H4 (cell line): Measurements from ENCODE around the gene CSPG4. TPM values are rescaled to one million over a fixed set of nuclear protein-coding genes. Genes with fewer than 3 reads are reported as not detected.
"Not testable (repeated sequence)": the region's sequence is repeated elsewhere in the genome, so short reads cannot be mapped to it uniquely, and the experiment has no call there.

Experiments
- DNase-seq: peaks from one replicate; pipeline ENCODE4 v3.0.0-alpha.2; 2015; ENCODE audit warnings: low spot score
- total RNA-seq: library from RNA; depleted of rRNA; stranded (reverse); fragments of >200 nt; shearing (Covaris generic); gene quantifications from 2 replicates; pipeline ENCODE4 v1.2.3, GENCODE V29; 2014

The CSPG4 gene
- total RNA-seq, 1 experiment from 2014 or later: 0.14 TPM

DNA sequence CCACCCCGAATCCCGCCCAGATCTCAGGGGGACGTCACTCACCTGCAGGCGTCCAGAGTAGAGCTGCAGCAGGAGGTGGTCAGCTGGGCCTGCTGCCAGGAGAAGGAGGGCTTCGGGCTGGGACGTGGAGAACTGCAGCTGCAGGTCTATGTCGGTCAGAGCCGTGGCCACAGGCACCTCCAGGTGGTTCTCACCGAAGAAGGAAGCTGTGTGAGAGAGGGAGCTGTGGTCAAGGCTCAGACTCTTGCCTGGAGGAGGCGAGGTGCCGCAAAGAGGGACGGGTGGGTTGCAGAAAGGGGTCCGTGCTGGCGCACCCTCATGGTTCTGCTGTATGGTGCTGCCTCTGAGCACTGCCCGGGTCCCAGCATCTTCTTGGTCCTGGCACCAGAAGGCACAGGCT is 19.6 kb downstream of the CSPG4 start:
- not testable (repeated sequence) for DNase-seq

DNA sequence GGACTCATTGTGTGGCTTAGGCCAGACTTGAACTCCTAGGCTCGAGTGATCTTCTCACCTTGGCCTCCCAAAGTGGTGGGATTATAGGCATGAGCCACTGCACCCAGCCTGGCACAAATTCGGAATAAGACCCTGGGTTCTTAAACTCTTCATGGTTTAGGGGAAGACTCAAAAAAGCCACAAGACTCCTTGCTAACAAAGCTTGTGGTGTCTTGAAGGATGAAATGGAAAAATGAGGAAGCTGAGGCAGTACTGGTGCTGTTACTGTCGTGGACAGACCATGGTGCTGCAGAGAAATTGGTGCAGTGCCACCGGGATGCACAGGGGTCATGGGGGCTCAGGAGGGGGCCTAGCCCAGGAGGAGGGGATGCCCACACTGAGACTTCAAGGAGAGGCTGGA is 20.3 kb downstream of the CSPG4 start:
- DNase-seq: not testable (repeated sequence)

DNA sequence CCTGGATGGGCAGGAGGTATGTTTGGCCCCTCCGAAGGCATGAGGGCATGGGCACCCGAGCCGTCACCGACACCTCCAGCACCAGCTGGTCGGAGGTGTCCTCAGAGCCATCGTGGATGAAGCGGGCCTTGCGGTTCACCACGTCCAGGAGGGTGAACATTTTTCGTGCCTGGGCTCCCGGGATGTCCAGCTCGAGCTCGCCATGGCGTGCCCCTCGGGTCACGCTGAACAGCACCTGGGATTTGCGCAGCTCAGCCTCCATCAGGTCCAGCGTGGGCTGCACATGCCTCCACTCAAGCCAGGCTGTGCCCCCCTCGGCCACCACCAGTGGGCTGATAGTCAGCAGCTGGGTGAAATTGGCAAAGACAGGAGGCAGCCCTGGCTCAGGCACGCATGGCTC is 23.2 kb downstream of the CSPG4 start:
- DNase-seq: not testable (repeated sequence)

DNA sequence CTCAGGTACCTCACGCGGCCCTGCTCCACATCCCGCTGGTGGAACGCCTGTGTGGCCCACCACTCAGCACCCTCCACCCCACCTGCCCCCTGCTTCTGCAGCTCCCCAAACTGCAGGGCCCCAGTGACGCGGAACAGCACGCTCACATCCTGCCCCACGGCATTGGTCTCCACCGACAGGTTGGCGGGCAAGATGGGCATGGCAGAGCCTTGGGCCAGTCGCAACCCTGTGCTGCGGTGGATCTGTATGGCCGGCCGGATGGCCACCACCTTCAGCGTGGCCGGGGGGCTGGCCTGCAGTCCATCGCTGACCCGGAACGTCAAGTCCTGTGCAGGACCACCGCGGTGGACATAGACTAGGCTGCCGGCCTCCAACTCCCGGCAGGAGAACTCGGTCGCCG is 23.8 kb downstream of the CSPG4 start:
- DNase-seq: no peak

DNA sequence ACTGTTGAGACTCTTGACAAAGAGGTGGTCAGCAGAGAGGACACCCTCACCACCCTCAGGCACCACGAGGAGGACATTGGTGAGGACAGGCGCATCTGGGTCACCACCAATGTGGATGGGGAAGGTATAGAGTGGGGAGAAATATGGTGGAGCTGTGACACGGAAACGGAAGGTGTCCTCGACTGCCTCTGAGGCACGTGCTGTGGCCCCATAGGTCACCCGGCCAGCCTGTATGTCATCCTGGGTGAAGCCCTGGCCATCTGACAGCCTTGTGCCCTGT is 24.4 kb downstream of the CSPG4 start:
- DNase-seq: no peak

DNA sequence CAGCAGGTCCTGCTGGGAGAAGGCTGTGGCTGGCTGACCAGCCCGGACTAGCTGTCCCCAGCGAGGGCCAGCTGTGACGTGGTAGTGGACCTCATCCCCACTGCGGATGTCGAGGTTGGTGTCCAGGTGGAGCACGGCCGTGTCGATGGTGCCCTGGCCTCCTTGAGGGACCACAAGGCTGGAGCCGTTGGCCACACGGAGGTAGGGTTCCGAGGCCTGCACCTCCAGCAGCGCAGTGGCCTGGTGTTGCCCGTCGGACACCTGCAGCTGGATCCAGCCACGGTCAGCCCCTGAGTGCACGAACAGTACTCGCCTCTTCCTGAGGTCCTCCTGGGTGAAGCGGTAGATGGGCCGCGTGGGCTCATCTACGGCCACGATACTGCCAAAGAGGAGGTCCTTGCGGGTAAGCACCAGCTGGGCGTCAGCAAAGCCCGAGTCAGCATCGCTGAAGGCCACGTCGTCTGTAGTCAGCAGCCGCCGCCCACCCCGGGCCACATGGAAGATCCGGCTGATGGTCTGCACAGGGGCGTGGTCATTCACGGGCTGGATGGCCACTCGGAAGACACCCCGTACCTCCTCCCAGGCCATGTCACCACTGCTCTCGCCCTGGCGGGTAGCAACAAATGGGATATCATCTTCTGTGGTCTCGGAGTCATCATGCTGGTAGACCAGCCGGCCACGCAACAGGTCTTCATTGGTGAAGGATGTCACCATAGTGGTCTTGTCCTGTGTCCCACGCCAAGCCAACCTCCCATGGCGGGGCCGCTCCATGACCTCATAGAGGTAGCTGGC is 25.0 kb downstream of the CSPG4 start:
- DNase-seq: no peak

DNA sequence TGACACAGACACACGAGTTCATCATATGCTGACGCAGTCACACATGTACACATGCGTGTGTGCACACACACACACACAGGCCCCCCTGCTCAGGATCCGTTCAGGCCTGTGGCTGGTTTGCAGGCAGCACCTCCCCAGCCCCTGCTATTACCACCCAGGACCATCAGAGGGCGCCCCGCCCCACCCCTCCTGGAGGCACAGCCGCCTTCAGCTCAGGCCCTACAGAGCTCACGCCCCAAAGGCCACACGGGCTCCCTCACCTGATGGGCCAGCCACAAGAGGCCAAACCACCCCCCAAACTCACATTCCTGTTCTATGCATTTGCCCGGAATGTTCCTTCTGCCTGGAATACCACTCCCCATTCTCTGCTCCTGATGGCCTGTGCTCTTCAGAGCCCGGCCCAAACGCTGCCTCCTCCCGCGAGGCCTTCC is 26.4 kb downstream of the CSPG4 start:
- DNase-seq: not testable (repeated sequence)

DNA sequence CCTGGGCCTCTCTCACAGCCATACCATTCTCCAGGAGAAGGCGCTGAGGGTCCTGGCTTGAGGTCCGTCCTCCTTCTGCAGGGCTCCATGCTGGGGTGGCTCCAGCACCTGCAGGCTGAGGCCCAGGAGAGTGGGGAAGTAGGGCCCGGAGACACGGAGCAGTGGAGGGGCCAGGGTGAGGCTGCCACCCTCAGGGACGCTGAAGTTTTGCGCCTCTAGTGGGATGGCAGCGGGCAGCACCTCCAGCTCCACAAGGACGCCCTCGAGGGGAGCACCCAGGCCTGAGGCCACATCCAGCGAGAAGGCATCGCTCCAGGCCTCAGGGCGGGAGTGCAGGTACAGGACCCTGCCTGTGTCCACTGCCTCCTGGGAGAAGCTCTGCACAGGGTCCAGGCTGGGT is 27.5 kb downstream of the CSPG4 start:
- DNase-seq: no peak

DNA sequence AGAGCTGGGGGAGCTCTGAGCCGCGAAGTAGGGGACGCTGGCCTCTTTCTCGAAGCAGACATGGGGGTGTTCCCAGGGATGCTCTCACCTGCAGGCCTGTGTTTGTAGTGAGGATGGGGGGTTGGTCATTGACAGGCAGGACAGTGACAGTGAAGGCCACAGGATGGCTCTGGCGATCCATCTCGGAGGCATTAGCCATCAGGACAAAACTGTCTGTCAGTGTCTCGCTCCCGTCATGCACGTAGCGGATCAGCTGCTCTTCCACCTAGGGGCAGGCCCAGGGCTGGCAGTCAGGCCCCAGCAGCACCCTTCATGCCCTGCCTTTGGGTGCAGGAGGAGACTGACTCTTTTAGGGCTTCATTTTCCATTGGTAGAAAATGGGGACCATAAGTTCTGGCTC is 28.0 kb downstream of the CSPG4 start:
- DNase-seq: no peak

DNA sequence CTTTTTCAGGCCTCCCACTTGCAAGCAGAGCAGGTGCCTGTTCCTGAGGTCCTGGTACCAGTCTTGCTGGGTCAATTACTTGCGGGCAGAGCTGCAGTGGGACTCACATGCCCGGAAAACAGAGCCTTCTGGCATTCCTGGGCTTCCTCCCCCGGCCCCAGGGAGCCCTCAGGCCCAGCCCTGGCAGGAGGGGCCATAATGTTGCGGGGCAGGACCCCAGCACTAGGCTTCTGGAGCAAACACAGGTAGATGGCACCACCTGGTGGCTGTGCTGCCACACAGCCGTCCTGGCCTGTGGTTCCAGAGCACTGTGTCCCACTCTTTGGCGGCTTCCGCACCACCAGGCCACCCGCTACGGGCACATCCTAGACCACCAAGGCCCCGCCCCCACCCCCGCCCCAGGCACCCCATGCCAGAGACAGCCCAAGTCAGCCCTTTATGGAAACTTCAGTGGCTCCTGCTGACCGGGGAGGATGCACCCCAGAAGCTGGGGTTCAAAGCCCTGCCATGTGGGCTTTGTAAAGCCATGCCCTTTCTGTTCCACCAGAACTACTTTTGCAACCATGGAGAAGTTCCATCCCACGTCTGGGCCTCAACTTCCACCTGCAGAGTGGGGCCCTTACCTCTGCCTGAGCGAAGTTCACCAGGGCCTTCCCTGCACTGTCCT is 28.9 kb downstream of the CSPG4 start:
- peak; percentile 49 for DNase-seq

DNA sequence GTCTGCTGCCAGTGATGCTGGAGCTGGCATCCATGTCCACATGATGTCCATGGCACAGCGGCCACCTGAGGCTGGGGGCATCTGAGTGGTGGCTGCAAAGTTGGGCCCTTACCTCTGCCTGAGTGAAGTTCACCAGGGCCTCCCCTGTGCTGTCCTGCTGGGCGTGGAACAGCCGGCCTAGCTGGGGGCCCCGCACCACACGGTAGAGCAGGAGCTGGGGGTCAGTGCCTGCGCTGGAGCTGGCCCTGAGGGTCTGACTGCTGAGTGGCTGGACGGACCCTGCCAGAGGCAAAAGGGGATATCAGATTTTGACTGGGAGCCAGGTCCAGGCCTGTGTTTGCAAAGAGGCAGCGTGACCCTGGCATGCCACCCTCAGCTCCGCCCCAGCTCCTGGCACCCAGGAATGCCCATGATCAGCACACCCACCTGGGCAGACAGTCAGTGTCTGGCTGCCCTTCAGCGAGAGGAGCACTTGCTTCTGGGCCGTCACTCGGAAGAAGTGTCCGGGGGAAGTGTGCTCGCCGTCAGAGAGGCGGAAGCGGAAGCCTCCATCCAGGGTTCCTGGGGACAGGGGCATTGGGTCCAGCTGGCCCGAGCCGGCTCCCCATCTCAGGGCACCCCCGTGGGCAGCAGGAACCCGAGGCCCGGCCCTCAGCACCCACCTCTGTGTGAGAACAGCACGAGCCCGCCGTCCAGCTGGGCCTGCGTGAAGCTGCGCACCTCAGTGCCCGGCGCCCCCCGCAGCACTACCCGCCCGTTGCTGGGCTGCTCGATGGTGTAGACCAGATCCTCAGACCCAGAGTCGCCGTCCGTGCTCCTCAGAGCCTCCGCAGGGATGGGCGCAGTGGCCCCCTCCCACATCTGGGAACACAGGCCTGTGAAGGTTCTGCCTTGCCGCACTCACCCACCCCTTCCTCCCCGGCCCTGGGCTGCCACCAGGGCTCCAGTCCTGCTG is 30.2 kb downstream of the CSPG4 start:
- no peak for DNase-seq

DNA sequence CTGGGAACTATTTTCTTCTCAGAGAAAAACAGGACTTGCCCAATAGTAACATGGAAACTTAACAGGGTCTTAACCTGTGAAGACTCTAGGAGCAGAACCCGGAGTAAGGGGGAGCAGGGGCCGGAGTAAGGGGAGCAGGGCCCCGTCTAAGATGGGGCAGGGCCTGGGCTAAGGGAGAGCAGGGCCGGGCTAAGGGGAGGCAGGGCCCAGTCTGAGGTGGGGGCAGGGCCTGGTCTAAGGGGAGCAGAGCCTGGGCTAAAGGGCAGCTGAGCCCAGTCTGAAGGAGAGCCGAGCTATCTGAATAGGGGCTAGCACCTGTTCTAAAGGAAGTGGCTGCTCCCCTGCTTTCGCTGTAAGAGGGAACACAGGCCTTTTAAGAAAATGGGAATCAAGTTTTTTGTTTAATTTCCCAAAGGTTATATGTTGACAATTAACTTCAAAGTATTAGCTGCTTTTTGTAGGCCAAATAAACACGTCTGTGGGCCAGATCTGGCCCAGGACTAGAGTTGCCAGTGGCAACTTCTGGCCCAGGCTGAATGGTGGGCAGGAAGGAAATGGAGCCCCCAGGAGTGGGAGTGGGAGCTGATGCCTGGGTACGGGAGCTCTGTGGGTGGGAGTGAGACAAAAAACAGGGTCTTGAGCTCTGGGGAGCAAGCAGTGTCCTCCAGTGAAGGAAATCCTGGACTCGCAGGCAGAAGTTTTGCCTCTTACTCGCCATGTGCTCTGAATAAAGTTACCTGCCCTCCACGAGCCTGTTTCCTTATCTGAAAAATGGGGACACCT is 32.5 kb downstream of the CSPG4 start:
- DNase-seq: no peak

DNA sequence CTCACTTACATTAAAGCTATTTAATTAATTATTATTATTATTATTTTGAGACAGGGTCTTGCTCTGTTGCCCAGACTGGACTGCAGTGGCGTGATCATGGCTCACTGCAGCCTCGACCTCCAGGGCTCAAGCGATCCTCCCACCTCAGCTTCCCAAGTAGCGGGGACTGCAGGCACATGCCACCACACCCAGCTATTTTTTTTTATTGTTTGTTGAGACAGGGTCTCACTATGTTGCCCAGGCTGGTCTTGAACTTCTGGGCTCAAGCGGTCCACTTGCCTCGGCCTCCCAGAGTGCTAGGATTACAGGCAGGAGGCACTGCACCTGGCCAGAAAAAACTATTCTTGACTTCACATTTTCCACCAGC is 34.3 kb downstream of the CSPG4 start:
- DNase-seq: not testable (repeated sequence)

DNA sequence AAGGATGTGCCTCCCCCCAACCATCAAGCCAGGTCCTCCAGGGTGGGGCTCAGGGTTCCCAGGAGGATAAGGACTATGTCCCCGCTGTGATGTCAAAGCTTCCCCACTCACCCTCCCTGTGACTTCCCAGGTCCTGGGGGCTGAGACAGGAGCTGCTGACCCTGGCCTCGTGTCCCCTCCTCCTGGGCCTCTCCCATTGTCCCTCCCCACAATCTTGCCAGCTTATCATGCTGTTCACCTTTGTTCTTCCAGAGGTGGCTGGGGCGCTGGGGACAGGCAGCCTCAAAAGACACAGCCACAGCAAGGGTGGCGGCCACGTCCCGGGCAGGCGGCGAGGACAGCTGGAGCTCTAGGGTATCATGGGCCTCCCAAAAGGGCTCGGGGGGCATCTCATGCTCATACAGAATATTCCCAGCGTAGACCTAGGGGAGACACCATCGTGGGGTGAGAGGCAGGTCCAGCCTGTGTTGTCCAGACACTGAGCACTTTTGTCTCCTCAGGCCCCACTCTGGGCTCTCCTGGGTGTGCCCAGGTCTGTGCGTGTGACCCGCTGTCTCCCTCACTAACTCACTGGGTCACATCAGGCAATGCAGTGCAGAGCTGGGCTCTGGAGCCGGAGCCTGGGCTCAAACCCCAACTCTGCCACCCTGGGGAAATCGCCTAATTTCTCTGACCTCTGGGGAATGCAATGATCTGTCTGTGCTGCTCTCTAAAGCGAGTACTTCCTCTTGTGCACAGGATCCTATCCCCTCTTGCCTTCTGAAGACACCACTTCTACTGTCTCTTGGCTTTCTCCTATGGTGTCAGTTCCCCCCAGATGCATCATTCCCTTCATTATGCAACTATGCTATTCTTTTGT is 35.0 kb downstream of the CSPG4 start:
- DNase-seq: no peak

DNA sequence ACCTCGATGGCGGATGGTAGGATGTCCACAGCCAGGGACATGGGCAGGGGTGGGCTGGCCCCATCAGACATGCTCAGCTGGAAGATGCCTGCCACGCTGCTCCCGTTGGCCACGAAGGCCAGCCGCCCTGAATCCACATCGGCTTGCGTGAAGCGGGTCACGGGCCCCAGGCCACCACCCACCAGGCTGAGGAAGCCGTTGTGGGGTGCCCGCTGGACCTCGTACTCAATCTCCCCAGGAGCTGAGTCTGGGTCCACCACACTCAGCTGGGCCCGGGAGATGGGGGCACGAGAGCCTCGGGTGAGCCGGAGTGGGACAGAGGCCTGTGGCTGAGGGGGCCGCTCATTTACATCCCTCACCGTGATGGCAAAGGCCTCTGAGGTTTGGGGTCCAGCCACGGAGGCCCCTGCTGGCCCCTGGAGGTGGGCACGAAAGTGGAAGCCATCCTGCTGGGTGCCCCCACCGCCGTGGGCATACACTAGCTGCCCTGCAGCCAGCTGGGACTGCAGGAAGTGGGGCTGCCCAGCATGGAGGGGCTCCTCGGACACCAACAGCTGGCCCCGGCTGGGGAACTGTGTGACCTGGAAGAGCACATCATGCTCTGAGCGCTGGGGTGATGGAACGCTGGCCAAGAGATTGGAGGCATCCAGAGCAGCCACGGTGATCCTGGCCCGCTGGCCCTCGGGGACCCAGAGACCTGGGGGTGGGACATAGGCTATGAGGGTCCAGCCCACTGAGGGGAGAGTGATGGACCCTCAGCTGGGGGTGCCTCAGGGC is 35.8 kb downstream of the CSPG4 start:
- no peak for DNase-seq

DNA sequence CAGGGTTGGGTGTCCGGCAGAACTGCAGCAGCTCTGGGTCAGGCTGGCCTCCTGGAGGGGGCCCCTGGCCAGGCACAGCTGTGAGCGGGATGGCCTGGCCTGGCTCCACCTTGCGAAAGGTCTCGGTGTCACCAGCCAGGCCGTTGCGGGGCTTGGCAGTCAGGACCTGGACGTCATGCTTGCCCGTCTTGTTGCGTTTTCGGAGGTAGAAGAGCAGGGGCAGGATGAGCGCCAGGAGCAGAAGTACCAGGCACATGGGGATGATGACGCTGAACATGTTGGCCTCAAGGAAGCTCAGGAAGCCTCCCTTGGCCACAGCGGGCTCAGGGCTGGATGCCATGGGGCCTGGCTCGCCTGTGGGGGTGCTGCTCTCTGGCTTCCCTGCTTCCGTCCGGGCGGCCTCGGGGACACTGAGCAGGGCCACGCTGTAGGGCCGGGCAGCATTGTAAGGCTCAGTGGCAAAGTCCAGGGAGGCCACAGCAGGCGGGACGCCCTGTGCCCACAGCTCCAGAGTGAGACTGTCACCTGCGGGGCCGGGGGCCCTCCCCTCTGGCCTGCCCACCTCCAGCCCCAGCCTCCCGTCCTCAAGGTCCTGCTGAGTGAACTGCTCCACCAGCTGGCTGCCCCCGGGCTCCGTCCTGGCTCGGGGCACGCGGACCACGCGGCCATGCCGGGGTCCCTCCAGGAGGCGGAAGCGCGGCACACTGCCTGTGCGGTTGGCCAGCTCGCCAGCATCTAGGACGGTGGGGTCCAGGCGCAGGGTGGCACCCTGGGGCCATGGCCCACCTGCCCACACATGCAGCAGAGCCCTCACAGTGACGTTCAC is 36.9 kb downstream of the CSPG4 start:
- DNase-seq: no peak

DNA sequence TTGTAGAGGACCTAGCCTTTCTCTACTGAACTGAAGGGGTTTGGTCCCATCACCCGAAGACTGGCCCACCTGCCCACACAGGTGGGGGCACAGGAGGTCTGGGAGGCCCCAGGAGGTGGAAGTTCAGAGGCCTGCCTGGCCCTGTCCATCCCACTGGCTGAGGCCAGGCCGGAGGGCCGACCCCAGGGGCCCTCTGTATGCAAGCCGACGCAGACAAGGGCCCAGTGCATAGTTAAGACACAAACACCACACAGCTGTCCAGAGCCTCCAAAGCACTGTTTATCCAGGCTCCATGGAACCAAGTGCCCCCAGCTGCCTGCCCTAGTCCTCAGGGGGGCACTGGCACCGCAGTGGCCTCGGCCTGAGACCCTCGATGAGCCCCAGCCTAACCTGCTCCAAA is 38.3 kb downstream of the CSPG4 start:
- DNase-seq: no peak

DNA sequence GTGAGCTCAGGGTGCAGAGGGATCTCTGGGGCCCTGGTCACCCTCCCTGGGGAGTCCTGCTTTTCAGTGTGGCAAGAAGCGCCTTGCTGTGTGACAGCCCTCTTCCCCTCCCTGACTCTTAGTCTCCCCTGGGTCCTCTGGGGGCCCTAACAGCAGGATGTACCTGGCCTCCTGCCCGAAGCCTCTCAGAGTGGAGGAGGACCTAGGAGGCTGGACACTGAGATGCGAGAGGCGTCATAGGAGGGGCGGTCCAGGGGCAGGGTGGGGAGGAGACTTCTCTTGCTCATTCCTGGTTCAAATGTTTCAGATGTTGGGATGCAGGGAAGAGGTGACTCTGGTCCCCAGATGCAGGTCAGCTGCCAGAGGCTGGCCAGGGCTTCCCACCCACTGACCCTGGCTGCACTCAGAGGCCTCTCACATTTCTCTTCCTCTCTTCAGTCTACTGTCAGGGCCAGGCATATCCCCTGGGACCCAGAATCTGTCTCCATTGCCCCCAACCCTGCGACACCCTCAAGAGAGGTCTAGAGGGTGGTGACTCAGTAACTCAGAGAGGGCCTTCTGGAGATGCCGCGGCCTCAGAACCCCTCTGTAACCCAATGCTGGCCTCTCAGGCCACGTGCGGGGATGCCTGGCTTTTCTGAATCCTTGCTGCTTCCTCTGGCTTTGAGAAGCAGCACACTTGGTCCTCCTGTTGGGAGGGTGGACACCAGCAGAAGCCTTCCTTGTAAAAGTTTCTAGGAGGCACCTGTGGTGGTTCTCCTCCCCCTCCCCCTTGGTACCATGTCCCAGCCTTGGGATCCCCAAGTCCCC is 39.0 kb downstream of the CSPG4 start:
- no peak for DNase-seq
